ENCODE results near the gene RAB23.

The RAB23 gene

GRCh38 chr6:57226221-57226620 is 4.1 kb upstream of the RAB23 start:
- no peak for DNase-seq

- DNase-seq = no peak
Measured at GRCh38 chr6:57224769-57225515, 2.8 kb upstream of the RAB23 start.

DNA sequence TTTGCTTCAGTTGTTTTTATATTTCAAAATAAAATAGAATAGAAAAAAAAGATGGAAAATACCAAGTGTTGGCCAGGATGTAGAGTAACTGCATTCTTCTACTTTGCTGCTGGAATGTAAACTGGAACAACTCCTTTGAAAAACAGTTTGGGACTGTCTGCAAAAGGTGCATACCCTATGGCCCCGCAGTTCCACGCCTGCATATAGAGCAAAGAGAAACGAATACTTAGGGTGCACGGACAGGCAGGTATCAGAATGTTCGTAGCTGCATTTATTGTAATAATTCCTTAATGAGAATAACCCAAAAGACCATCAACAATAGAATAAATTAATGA is 603 bp upstream of the RAB23 start:
- DNase-seq = no peak

GRCh38 chr6:57221191-57221935 is 744 bp downstream of the RAB23 start:
- peak; percentile 69 for DNase-seq

DNA sequence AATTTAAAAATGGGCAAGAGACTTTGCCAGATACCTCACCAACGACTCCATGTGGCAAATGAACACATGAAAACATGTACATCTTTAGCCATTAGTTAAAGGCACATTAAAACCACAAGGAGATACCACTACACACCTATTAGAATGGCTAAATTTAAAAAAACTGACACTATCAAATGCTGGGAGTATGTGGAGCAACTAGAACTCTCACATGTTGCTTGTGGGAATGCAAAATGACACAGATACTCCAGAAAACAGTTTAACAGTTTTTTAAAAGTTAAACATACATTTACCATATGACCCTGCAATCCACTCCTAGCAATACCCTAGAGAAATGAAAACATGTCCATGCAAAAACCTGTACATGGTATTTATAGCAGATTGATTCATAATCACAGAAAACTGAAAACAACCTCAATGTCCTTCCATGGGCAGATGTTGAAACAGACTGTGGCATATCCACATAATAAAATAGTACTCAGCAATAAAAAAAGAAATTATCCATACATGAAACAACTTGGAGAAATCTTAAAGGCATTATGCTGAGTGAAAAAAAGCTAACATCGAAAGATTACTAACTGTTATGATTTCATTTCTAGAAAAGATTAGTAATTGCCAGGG is 1.9 kb downstream of the RAB23 start:
- no peak for DNase-seq

- no peak for DNase-seq
Measured at GRCh38 chr6:57217270-57217669, 4.8 kb downstream of the RAB23 start.

DNA sequence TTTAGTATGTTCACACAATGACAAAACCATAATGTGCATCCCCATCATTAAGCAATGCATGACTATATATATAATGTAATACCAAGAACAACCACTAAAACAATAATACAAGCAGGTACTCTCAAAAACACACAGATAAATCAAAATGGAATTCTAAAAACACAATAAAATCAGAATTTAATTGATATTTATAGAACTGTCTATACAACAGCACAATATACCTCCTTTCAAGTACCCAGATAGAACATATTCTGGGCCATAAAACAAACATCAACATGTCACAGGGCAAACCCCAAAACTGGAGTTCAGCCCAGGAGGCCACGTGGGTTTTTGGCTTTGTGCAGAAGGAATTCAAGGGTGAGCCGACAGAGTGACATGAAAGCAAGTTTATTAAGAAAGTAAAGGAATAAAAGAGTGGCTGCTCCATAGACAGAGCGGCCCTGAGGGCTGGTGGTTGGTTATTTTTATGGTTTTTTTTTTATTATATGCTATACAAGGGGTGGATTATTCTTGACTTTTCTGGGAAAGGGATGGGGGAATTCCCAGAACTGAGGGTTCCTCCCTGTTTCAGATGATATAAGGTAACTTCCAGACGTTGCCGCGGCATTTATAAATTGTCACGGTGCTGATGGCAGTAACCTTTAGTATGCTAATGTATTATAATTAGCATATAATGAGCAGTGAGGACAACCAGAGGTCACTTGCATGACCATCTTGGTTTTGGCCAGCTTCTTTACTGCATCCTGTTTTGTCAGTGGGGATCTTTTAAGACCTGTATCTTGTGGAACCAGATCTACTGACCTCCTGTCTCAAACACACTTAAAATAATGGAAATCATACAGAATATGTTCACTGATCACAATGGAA is 5.6 kb downstream of the RAB23 start:
- no peak for DNase-seq

DNA sequence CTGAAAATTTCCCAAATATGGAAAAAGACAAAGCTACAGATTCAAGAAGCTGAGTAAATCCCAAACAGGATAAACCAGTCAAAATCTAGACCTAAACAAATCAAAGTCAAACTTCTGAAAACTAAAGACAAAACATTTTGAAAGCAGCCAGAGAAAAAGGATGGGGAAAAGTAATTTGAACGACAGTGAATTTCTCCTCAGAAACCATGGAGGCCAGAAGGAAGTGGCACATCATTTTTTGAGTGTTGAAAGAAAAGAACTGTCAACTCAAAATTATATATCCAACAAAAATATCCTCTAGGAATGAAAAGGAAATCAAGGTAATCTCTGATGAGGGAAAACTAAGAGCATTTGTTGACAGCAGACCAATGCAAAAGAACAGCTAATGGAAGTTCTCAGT is 6.8 kb downstream of the RAB23 start:
- DNase-seq = no peak

DNA sequence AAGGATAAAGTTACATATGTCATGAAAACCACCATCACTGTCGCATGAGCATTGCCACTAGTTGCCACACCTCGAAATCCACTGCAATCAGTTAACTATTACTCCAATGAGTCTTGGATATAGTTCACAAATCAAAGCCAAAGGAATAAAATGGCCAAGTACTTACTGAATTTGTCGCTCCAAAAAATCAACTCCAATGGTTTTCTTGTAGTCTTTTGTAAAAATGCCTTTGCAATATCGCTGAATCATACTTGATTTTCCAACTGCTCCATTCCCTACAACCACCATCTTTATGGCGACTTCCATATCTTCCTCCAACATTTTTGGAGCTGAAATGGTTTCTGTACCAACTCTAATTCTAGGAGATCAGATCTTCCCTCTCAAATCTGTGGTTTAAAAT is 12.0 kb downstream of the RAB23 start:
- DNase-seq = no peak

GRCh38 chr6:57209030-57209429 is 13.1 kb downstream of the RAB23 start:
- DNase-seq = no peak

DNA sequence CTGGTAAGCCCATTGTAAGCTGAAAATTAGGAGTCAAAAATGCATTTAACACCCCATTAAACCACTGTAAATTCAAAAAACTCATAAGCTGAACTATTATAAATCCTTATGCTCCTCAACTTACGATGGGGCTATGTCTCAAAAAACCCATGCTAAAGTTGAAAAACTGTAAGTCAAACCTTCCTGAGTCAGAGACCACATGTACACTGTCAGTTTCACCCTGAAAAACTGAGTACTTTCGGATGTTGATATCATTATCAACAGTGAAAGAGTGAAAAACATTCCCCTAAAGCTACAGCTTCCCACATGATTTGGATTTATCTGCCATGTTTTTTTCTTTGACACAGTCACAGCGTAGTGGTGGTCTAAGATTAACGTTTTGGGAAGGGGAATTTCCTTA is 14.2 kb downstream of the RAB23 start:
- no peak for DNase-seq

DNA sequence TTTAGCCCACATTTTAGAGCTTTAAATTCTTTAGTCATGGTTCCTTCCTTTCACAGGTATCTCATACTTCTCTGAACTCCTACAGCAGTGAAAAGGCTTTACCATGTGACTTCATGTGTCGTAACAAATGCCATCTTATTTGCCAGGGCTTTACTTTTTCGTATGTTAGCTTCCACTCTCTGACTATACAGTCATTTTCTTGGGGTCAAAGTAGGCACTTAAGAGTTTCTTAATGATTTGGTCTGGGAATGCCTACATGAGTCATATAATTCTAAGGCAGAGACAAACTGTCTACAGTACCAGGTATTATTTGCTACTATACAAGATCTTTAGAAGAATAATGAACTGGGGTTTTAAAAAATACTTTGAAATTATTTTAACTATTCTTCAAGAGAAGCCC is 15.0 kb downstream of the RAB23 start:
- DNase-seq = no peak

DNA sequence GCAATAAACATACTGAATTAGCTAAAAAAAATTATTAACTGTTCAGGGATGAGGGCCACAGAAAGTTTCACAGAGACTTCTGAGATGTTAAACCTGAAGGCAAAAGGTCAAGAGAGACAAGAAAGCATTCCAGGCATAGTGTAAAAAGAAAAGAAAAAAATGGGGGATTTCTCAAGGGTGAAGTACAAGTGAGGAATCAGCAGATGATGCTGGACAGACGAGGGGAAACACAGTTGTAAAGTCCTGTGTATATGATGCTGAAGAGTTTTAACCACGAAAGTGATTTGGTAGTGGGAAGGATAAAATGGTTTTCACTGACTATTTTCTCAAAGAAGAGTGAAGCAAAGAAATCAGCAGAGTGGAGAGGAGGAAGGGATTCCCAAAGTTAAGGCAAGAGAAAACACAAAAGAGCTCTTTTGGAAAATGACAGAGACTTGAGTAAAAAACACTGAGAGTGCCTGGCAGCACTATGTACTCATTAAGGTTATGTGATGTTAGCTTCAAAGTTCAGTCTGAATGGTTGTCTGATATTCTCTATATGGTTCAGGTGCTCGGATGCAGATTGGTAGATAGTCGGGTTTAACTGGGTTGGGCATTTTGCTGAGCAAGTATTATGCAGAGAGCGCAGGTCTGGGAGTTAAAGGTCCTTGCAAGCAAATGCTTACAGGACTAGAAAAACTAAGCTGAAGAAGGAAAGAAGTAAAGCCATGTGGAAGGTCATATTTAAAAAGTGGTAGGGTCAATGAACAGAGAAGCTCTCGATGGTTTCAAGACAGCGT is 16.4 kb downstream of the RAB23 start:
- DNase-seq = no peak

- DNase-seq = no peak
Measured at GRCh38 chr6:57201718-57202117, 20.4 kb downstream of the RAB23 start.

DNA sequence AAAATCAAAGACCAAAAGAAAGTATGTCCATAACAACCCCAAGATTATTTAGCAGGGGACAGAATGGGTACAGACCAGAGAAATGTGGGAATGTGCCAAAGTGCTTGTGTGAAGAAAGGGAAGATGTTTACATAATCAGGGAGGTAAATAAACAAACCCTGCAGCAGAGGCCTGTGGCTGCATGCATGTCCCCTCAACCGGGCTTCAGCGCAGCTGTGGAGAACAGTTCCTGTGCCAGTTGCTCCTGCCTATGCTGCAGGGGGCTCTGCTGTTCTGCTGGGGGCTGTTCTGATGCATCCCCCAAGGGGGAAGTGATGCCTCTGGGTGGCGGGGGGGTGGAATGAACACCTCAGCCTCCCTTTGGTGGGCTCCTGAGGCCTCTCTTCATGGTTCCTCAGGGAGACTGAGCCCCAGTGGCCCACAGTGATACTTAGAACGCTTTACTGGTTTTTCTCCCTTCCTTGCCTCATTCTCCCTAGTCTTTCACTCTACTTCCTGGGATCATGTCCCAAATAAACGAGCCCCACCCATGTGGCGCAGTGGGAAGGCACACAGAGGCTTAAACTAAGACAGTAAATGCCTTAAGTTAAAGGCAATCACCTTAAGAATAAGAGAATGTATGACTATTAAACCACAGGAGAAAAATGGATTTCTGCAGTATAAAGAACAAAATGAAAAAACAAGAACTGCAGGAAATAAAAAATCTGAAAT is 23.0 kb downstream of the RAB23 start:
- no peak for DNase-seq

GRCh38 chr6:57195457-57195856 is 26.6 kb downstream of the RAB23 start:
- DNase-seq = no peak

GRCh38 chr6:57193177-57193576 is 28.9 kb downstream of the RAB23 start:
- no peak for DNase-seq

DNA sequence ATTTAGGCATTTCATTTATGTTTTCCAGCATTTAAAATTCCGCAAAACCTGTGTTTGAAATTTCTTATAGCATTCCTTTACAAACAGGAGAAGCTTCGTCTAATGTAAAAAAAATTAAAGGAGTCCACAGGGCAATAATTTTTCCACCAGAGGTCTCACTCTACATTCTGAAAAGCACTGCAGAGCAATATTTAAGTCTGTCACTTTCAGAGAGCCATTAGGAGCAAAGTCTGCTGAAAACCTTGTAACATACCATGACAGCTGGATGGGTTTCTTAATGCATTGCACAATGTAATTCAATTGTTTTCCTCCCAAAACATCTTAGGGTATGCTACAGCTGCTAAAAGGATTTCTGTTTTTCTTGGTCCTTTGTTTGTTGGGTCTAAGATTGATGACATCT is 32.0 kb downstream of the RAB23 start:
- peak; percentile 20 for DNase-seq

DNA sequence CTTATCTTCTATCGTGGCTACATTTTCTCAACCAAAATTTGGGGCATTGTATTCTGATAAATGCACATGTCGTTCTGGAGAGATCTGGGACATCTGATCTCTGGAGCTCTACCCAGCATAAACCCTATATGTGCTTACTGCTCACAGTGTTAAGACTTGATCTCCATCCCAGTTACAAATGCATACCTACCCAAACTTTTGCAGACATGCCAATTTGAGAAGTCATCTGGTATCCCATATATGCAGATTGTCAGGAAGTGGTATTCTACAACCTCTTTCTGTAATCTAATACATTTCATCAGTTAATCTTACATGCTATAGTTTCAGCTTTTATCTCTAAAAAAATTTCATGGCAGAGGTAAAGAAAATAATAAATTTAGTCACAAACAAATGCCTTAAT is 38.8 kb downstream of the RAB23 start:
- DNase-seq = no peak

DNA sequence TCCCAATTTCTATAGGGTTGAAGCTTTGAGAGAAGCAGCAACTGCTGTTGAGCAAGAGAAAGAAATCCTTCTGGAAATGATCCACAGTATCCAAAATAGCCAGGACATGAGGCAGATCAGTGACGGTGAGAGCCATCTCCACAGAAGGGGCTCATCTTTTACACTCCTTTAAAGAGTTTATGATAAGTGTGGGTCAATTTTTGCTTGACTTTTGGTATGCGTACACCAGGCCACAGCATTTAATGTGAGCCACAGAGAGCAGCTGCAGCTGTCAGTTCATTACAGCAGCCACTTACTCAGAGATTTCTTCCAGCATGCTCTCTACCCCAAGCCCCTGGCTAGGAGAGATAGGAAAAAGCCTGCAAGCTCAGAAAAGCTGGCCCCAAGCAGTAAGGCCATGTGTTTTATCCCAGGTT is 40.1 kb downstream of the RAB23 start:
- DNase-seq = no peak

DNA sequence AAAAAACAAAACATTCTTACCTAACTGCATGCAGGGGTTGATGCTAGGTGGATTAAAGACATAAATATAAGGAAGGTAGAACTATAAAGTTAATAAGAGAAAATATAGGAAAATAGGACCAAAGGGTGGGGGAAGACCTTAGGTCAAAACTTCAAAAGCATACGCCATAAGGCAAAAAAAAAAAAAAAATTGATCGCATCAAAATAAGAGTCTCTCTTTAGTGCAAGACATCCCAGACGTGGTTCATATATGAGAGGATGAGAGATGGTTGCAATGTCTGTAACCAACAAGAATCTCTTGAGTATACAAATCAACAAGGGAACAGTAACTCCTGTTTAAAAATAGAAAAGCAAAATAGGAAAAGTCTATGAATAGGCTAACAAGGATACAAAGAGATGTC is 41.5 kb downstream of the RAB23 start:
- DNase-seq = no peak
